A549 treated with Hydrocortisone at 1 μM for 4 hours (cell line): ENCODE data around the gene PSENEN. TPM values are rescaled to one million over a fixed set of nuclear protein-coding genes. Genes with fewer than 3 reads are reported as not detected.

Experiments used
- total RNA-seq: library from RNA; stranded (reverse); fragments of 200-300 nt; extraction: Qiagen RNA extraction; gene quantifications from 5 replicates; pipeline ENCODE4 v1.2.3, GENCODE V29; 2022

PSENEN gene
- 250 to 344 TPM (median 287 TPM) in 5 replicates for total RNA-seq

GRCh38 chr19:35745328-35746086 is at the start of gene PSENEN, which contains the start of gene U2AF1L4:
PSENEN (plus strand) TSS chr19:35745651; CDS start chr19:35745931, 280 bp downstream.
U2AF1L4 (minus strand) TSS chr19:35745418; CDS start chr19:35745391, 27 bp downstream.

GRCh38 chr19:35704218-35704617 is 41.2 kb upstream of the PSENEN start, which contains the start of gene ZBTB32:
ZBTB32 (plus strand) TSS chr19:35704558; CDS start chr19:35714627, 10,069 bp downstream.

DNA sequence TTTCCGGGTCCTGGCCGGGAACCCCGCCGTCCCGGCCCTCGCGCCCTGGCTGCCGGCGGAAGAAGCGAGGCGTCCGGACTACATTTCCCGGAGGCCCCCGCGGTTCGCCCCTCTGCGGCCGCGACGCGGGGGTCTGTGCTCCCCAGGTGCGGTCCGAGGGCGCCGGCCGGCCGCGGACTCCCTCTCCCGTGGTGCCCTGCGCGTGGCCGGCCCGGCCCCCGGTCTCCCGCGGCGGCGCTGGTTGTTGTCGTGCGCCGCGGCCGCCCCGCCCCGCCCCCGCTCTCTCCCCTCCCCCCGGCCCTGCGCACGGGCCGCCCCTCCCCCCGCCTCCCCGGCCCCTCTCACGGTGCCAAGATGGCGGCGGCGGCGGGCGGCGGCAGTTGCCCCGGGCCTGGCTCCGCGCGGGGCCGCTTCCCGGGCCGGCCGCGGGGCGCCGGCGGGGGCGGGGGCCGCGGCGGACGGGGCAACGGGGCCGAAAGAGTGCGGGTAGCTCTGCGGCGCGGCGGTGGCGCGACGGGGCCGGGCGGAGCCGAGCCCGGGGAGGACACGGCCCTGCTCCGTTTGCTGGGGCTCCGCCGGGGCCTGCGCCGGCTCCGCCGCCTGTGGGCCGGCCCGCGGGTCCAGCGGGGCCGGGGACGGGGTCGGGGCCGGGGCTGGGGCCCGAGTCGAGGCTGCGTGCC is 27.6 kb upstream of the PSENEN start, which contains the start of gene KMT2B:
TSS of gene KMT2B (plus strand) at position 339 of the 680 bp plus-strand sequence. CDS start at position 355, 16 bp downstream.

GRCh38 chr19:35742121-35742724 is 3.2 kb upstream of the PSENEN start, which contains the start of gene IGFLR1:
IGFLR1 (minus strand) TSS chr19:35742452; CDS start chr19:35741180, 1,272 bp downstream.

DNA sequence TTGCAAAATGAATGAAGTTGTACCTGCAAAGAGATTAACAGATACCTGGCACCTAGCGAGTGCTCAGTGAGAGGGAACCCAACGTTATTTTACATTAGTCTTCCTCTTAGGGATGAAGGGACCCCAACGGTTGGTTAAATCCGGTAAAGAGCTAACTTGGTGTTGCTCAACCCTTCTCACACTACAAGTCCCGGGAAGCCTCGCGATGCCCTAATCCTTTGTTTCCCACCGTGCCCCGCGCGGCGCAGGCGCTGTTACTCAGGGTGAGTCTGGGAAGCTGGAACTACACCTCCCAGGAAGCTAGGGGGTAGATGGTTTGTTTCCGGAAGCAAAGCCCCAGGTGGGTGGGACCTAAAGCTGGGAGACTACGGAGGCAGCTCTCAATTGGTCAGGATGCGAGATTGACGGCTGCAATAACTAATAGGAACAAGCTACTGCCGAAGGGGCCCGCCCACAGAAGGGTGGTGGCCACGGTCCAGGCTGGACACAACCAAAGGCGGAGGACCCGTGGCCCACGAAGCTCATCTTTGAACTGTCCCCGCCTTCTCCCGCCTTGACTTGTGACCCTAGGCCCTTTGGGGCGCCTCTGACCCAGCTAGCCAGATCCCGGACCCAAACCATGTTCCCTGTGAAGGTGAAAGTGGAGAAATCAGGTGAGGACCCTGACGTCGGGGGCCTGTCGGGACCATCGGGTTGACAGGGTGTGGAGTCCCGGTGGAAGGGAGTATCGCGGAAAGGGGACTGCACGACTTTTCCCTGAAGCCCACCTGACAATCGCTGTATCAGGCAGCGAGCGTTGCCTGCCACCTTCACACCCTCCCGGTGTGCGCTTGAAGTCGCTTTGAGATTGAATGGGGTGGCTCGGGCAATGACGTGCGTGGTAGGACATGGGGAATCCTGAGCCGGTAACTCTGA is 2.9 kb downstream of the PSENEN start, which contains the start of gene LIN37:
TSS of gene LIN37 (plus strand) at position 471 of the 915 bp plus-strand sequence. CDS start at position 620, 149 bp downstream.

DNA sequence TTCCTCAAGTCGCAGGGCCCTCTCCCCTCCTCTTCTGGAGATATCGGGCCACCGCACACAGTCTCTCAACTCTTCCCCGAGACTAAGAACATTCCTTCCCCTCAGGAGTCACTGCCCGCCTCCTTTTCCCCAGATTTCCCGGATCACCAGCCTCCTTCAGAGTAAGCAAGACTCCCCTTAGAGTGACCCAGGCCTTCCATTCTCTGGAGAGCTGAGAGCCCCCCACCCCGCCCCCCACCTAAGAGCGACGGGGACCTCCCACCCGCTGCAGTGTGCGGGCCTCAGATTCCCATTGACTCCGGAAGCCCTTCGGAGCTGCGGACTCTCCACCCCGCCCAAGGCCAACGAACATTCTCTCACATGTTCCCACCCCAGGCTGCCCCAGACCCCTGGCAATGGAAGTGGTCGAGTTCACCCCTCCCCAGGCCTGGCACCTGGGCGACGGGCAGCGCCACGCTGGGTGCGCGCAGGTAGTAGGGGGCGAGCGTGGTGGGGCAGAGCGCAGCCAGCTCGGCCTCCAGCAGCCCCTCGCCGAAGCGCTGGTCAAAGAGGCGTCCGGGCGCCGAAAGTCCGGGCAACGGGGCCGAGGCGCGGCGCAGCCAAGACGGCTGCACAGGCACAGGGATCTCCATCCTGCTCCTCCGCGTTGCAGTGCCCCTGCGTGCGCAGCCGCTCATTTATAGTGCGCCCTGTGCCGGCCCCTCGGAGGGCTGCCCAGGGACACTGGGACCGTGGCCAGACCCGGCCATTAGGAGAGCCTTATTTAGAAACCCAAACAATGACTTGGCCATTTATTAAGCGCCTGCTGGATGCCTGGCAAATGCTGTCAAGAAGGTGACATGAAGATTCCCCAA is 11.2 kb downstream of the PSENEN start, which contains the start of gene HSPB6:
TSS of gene HSPB6 (minus strand) at position 653 of the 854 bp plus-strand sequence. CDS start at position 632, 21 bp downstream.

DNA sequence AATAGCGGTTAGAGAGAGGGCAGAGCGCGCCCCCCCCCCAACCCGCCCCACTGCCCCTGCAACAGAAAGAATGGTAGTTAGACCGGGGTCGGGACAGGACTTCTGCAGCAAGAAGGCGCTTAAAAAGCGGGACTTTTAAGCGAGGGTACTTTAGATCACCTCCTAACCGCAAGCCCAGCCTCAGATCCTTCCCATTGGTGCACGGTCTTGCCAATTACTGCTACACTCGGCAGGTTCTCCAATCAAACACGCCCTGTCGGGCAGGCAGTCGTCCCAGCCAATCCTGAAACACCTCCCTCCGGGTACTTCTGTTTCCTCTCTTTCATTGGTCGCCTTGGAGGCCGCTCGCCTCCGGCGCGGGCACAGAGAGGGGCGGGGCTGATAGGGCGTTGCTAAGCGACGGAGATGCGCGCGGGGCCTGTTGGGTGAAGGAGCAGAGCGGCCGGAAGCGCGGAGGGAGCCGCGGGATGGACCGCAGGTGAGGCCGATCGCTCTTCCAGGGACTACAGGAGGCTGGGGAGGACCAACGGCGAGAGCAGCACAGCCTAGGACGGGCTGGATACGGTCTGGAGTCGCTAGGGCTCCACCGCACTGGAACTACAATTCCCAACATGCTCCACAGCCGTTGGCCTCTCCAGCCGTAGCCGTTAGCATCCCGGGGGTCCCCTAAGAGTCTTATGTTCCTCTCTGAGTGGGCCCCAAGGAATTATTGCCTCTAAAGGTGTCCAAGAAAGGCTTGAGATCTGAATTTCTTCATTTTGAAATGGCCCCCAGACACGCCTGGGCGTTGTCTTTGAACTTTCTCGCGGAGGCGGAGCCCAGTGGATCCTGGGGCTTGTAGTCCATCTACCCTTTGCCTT is 12.5 kb downstream of the PSENEN start, which contains the start of gene PROSER3:
TSS of gene PROSER3 (plus strand) at position 428 of the 860 bp plus-strand sequence. CDS start at position 468, 40 bp downstream.

GRCh38 chr19:35775298-35776101 is 30.0 kb downstream of the PSENEN start, which contains the start of gene ARHGAP33:
ARHGAP33 (plus strand) TSS chr19:35775564; CDS start chr19:35775659, 95 bp downstream.

Other genes starting within 250 kb of the PSENEN start
- 33.8 to 45.0 TPM (median 35.0 TPM) in 5 replicates for gene DMKN, start 232.0 kb upstream of the PSENEN start, total RNA-seq
- gene SBSN, start 217.3 kb upstream of the PSENEN start, total RNA-seq: 2.2 to 4.6 TPM (median 3.5 TPM) in 5 replicates
- 0.09 TPM in 1 of 5 replicates, not detected in the others for gene GAPDHS, start 212.2 kb upstream of the PSENEN start, total RNA-seq
- 323 to 433 TPM (median 412 TPM) in 5 replicates for gene TMEM147, start 200.0 kb upstream of the PSENEN start, total RNA-seq
- 0.07 to 0.09 TPM in 2 of 5 replicates, not detected in the others for gene ATP4A, start 182.0 kb upstream of the PSENEN start, total RNA-seq
- not detected in 5 replicates for gene PMIS2, start 159.5 kb upstream of the PSENEN start, total RNA-seq
- gene HAUS5, start 132.9 kb upstream of the PSENEN start, total RNA-seq: 13.0 to 16.4 TPM (median 14.9 TPM) in 5 replicates
- gene RBM42, start 116.6 kb upstream of the PSENEN start, total RNA-seq: 147 to 203 TPM (median 195 TPM) in 5 replicates
- gene ETV2, start 103.9 kb upstream of the PSENEN start, total RNA-seq: 1.5 to 3.3 TPM (median 2.9 TPM) in 5 replicates
- gene COX6B1, start 97.3 kb upstream of the PSENEN start, total RNA-seq: 1,261 to 1,482 TPM (median 1,322 TPM) in 5 replicates
- gene UPK1A, start 79.1 kb upstream of the PSENEN start, total RNA-seq: 0.52 to 1.5 TPM (median 1.0 TPM) in 5 replicates
- not detected in 5 replicates for gene ZBTB32, start 41.1 kb upstream of the PSENEN start, total RNA-seq
- 53.9 to 62.2 TPM (median 56.6 TPM) in 5 replicates for gene KMT2B, start 27.6 kb upstream of the PSENEN start, total RNA-seq
- gene IGFLR1, start 3.2 kb upstream of the PSENEN start, total RNA-seq: 11.5 to 12.9 TPM (median 11.8 TPM) in 5 replicates
- gene U2AF1L4, start 233 bp upstream of the PSENEN start, total RNA-seq: 21.9 to 27.5 TPM (median 24.7 TPM) in 5 replicates
- 21.5 to 27.9 TPM (median 23.2 TPM) in 5 replicates for gene LIN37, start 2.9 kb downstream of the PSENEN start, total RNA-seq
- 0.14 to 0.35 TPM (median 0.29 TPM) in 5 replicates for gene HSPB6, start 11.4 kb downstream of the PSENEN start, total RNA-seq
- gene PROSER3, start 12.5 kb downstream of the PSENEN start, total RNA-seq: 19.6 to 32.1 TPM (median 24.2 TPM) in 5 replicates
- 4.7 to 9.3 TPM (median 7.4 TPM) in 5 replicates for gene ARHGAP33, start 29.9 kb downstream of the PSENEN start, total RNA-seq
- gene PRODH2, start 67.2 kb downstream of the PSENEN start, total RNA-seq: 0.15 to 0.36 TPM (median 0.25 TPM) in 5 replicates
- 0.35 to 0.68 TPM (median 0.59 TPM) in 5 replicates for gene NPHS1, start 106.9 kb downstream of the PSENEN start, total RNA-seq
- 0.43 to 0.63 TPM (median 0.50 TPM) in 5 replicates for gene KIRREL2, start 111.3 kb downstream of the PSENEN start, total RNA-seq
- gene APLP1, start 122.9 kb downstream of the PSENEN start, total RNA-seq: 68.9 to 98.3 TPM (median 90.2 TPM) in 5 replicates
- gene NFKBID, start 154.9 kb downstream of the PSENEN start, total RNA-seq: 5.2 to 6.5 TPM (median 6.3 TPM) in 5 replicates
- 0.29 to 0.79 TPM (median 0.46 TPM) in 4 of 5 replicates, not detected in the other for gene HCST, start 156.9 kb downstream of the PSENEN start, total RNA-seq
- gene TYROBP, start 162.6 kb downstream of the PSENEN start, total RNA-seq: not detected in 5 replicates
- 15.7 to 24.4 TPM (median 20.9 TPM) in 5 replicates for gene LRFN3, start 190.7 kb downstream of the PSENEN start, total RNA-seq
- gene SDHAF1, start 249.5 kb downstream of the PSENEN start, total RNA-seq: 28.9 to 48.5 TPM (median 46.4 TPM) in 5 replicates